AG20443 (cell line): ENCODE data around the gene NAALADL1.

ENCODE experiments used
- DNase-seq: peaks from one replicate; pipeline ENCODE4 v3.0.0; 2012; ENCODE audit warnings: low spot score, mixed read lengths

Gene NAALADL1, protein sequence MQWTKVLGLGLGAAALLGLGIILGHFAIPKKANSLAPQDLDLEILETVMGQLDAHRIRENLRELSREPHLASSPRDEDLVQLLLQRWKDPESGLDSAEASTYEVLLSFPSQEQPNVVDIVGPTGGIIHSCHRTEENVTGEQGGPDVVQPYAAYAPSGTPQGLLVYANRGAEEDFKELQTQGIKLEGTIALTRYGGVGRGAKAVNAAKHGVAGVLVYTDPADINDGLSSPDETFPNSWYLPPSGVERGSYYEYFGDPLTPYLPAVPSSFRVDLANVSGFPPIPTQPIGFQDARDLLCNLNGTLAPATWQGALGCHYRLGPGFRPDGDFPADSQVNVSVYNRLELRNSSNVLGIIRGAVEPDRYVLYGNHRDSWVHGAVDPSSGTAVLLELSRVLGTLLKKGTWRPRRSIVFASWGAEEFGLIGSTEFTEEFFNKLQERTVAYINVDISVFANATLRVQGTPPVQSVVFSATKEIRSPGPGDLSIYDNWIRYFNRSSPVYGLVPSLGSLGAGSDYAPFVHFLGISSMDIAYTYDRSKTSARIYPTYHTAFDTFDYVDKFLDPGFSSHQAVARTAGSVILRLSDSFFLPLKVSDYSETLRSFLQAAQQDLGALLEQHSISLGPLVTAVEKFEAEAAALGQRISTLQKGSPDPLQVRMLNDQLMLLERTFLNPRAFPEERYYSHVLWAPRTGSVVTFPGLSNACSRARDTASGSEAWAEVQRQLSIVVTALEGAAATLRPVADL

DNA sequence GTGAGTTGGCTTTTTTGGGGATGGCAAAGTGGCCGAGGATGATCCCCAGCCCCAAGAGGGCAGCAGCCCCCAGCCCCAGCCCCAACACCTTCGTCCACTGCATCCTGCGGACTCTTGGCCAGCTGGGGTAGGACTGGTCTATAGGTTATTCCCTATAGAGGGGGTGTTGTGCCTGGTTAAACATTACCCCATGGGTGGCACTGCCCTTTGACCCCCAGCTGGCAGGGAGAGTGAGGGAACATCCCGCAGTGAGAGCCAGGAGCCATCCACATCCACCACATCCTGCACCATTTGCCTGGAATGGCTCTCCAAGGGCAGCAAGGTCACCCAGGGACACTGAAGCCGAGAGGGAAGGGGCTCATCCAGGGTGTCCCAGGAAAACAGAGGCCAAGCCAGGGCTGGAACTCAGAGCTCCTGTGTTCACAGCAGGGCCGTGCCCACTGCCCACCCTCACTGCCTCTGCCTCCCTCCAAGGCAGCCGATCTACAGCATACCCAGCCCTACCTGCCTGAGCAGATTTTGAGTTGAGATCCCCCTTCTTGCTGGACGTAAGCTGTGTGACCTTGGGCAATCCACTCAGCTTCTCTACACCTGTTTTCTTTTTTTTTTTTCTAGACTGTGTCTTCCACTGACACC is at the start of gene NAALADL1:
Gene NAALADL1 (minus strand): TSS at position 135 of the 636 bp plus-strand sequence. CDS start 32 bp downstream, at position 103.
- no peak for DNase-seq

DNA sequence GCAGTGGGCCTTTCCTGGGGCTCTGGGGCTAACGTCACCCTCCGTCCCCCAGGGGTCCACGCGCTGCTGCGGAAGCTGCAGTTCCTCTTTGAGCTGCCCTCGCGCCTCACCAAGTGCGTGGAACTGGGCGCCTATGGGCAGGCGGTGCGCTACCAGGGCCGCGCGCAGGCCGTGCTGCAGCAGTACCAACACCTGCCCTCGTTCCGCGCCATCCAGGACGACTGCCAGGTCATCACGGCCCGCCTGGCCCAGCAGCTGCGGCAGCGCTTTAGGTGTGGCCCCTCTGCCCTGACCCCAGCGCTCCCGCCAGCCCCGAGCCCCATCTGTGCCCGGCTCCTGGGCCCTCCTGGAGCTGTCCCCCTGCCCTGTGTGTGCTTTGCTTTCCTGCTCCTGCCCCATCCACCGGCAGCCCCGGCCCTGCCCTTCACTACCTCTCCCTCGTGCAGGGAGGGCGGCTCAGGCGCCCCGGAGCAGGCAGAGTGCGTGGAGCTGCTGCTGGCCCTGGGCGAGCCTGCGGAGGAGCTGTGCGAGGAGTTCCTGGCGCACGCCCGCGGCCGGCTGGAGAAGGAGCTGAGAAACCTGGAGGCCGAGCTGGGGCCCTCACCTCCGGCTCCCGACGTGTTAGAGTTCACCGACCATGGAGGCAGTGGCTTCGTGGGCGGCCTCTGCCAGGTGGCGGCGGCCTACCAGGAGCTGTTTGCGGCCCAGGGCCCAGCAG is 49.6 kb upstream of the NAALADL1 start:
- DNase-seq: no peak

DNA sequence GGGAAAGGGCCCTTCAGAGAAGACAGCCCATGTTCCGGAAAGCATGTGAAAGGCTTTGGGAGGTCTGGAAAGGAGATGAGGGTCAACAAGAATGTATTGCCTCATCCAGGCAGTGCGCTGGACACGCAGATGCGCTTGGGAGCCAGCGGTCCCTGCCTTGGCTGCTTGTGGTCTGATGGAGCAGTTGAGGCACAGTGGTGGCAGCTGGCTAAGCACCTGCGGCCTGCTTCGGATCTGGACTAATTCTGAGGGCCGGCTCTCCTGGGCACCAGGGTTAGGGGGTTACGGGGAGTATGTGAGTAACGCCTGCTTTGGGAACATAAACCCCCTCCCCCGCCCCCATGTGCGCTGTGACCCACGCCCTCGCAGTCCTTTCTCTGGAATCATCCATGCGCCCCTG is 48.7 kb upstream of the NAALADL1 start:
- no peak for DNase-seq

DNA sequence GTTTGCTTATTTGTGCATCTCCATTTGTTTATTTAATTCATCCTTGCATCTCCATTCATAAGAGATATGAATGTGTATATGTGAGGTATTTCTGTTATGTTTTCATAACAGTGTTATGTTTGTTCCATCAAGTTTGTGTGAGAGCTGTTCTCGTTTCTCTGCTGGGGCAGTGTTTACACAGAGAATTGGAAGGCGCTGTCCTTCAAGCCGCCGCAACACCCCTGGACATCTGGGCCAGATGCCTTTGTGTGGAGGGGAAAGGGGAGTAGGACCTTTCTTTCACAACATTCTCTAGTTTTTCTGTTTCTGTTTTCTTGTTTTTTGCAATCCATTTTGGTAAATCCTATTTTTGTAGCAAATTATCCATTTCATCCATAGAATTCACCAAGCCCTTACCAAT is 46.3 kb upstream of the NAALADL1 start:
- no peak for DNase-seq

DNA sequence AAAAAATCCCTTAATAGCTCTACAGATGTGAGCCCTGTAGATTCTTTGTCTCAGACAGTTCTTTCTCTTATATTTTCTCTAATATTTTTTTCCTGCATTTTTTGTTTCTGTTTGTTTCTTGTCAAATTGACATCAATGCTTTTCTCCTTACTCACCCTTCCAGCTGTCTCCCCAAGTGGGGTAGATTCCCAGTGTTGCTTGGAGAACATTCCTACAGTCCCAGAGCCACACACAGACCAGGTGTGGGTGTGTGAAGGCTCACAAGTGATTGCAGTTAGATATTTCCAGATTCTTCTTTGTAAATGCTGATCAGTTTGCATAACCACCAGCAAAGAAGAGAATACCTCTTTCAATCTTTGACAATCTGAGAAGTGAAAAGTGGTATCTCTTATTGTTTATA is 45.1 kb upstream of the NAALADL1 start:
- no peak for DNase-seq

DNA sequence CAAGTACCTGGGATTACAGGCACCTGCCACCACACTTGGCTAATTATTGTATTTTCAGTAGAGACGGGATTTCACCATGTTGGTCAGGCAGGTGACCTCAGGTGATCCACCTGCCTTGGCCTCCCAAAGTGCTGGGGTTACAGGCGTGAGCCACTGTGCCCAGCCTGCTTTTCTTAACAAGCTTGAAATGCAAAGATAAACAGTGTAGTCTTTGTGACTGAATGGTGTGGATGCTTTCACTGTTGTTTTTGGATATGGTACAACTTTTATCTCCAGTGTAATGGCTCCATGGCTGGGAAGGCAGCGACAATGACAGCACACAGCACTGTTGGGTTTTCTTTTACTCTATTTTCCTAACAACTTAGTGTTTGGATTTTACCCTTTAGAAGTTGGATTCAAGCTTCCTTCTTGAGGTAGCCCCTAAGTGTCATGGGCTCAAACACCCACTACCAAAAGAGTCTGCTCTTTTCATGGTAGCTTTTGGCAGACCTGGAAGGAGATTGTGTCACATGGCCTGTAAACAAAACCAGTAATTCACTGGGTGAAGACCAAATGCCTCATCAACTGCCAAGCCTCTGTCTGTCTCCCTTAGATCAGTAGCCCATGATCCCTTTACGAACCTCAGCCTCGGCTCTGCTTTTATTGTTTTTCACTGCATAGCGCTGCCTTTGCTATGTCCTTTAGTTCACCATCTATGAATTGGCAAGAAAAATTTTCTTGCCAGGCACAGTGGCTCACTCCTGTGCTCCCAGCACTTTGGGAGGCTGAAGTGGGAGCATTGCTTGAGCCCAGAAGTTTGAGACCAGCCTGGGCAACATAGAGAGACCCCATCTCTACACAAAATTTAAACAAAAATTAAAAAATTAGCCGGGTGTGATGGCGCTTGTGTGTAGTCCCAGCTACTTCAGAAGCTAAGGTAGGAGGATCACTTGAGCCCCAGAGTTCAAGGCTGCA is 44.1 kb upstream of the NAALADL1 start:
- DNase-seq: no peak

DNA sequence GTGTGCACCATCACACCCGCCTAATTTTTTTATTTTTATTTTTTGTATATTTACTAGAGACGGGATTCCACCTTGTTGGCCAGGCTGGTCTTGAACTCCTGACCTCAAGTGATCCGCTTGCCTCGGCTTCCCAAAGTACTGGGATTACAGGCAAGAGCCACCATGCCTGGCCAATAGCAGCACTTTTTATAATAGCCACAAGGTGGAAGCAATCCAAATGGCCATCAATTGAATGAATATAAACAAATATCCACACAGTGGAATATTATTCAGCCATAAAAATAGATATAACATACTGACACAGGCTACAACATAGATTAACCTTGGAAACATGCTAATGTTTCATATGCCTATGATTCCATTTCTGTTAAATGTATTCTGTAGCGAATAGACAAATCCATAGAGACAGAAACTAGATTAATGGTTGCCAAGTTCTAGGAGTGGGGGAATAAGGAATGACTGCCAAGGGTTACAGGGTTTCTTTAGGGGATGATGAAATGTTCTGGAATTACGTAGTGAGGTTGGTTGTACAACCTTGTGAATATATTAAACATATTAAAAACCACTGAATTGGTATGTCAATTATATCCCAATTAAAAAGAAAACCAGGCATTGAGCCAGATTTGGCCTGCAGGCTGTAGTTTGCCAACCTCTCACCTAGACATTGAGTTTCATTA is 42.5 kb upstream of the NAALADL1 start:
- DNase-seq: no peak

DNA sequence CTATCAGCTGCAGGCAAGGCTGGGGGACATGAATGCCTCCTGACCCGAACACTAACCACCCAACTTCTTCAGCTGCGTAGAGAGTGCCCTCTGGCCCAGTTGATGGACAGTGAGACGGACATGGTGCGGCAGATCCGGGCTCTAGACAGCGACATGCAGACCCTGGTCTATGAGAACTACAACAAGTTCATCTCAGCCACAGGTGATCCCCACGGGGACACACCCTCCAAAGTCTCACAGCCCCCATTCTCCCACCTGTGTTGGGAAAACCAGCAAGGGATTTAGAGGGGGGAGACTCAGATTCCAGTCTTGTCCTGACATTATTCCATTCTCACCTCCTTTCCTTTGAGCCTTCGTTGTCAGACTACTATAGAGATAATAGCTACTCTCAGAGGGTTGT is 38.6 kb upstream of the NAALADL1 start:
- DNase-seq: no peak

DNA sequence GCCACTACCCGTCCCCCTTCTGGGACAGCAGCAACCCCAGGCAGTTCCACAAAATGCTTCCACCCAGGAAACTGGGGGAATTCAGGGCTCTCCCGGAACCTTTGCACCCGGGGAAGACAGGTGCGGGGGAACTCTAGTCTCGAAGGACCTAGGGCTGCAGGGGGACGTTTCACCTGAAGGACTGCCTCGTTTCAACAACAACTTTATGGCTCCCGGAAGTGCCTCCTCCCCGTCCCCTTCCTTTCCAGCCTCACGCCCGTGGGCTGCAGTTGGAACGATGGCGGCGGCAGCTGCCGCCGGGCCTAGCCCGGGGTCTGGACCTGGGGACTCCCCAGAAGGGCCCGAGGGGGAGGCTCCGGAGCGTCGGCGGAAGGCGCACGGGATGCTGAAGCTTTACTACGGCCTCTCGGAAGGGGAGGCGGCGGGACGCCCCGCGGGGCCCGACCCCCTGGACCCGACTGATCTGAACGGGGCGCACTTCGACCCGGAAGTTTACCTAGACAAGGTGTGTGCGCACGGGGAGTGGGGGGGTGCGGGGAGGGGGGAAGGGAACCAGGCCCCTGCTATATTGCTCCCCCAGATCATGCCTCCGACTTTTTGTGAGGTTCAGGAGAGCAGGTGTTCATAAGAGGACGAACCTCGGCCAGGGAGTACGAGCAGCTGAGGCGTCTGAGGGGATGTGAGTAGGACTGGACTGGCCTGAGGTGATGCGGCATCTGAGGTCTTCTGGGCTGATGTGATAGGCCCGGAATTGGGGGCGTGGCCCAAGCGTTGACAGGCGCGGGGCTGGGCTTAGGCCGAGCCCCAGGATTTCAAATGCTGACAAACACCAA is 37.8 kb upstream of the NAALADL1 start, which contains the start of gene VPS51:
Gene VPS51 (plus strand): TSS at position 241 of the 833 bp plus-strand sequence. CDS start 37 bp downstream, at position 278.
- peak; percentile 95 for DNase-seq

DNA sequence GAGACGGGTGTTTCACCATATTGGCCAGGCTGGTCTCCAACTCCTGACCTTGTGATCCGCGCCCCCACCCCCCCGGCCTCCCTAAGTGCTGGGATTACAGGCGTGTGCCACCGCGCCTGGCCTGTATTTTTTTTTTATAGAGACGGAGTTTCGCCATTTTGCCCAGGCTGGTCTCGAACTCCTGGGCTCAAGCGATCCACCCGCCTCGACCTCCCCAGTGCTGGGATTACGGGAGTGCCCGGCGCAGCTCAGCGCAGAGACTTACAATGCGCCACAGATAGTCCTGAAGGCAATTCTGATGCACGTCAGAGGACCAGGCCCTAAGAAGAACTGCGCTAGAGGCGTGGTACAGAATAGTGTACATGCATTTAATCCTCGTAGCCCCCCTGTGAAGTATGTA is 37.1 kb upstream of the NAALADL1 start:
- no peak for DNase-seq

DNA sequence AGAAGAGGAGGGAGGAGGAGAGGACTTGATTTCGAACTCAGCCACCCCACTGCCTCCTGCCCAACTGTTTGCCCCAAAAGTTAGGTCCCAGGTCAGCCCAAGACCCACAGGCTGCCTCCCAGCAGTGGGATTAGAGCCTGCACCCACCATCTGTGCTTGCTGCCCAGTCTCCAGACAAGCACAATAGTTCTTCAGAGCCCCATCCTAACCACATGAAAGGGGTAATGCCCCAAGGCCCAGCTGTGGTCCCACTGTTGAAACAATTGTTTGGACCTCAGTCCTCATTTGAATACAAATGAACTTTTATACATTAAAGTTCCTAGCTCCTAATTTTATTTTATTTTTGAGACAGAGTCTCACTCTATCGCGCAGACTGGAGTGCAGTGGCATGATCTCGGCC is 32.3 kb upstream of the NAALADL1 start:
- DNase-seq: no peak

DNA sequence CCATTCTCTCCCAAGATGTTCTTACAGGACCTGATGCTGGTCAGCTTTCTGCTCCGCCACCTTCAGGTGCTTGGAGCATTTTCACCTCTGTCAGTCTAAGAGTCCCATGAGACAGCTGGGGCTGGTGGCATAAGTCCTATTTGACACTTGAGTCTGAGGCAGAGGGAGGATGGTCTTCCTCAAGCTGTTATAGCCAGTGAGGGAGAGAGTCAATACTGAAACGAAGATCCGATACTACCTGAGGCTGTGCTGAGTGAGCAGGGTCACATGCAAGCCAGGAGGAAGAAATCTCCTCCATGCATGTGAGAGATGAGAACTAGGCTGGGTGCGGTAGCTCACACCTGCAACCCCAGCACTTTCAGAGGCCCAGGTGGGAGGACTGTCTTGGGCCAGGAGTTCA is 31.3 kb upstream of the NAALADL1 start:
- DNase-seq: no peak

DNA sequence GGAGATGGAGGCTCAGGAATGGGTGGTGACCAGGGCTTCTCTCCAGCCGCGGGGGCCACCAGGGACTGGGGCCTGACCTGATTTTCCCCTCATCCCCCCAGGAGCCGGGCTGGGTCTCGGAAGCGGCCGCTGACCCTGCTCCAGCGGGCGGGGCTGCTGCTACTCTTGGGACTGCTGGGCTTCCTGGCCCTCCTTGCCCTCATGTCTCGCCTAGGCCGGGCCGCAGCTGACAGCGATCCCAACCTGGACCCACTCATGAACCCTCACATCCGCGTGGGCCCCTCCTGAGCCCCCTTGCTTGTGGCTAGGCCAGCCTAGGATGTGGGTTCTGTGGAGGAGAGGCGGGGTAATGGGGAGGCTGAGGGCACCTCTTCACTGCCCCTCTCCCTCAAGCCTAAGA is 29.5 kb upstream of the NAALADL1 start:
- DNase-seq: no peak

DNA sequence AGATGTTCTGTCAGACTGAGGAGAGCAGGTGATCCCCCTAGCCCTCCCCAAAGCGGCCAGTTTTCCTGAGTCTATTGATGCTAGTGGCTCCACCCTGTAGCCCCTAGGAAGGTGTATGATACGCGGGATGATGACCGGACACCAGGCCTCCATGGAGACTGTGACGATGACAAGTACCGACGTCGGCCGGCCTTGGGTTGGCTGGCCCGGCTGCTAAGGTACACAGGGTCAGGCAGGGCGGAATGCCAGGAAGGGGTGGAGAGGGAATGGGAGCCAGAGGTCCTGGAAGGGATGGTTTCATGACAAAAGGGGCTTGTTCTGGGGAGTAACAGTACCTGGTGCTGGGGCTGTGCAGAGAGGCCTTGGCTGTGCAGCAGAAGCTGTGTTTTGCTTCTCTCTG is 28.9 kb upstream of the NAALADL1 start:
- DNase-seq: no peak

DNA sequence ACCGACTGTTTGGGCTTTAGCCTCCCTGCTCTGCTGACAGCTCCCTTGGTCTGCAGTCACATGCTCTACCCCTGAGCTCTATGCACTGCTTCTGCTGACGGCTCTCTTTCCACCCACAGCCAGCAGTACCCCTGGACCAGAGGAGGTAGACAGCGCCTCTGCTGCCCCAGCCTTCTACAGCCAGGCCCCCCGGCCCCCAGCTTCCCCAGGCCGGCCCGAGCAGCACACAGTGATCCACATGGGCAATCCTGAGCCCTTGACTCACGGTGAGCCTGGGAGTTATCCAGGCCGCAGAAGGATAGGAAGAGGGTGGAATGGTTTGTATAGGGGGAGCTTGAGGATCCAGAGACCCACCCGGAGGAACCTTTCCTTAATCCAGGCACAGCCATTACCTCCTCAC is 28.5 kb upstream of the NAALADL1 start:
- no peak for DNase-seq

DNA sequence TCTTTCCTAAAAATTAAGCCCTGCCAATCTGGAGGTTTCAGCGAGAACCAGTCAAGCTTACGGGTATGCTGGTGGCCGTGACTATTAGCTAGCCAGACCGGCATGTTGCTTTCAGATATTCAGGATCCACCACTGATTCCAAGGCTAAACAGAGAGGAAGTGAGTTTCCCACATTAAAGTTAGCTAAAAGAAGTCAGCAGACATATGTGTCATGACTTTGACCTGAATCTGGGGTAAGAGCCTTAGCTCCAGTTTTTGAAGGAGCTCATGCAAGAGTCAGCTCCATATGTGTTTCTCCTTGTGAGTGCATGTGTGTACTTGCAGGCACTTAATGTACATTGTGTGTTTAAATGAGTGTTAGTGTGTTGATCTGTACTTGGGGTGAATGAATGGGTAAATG is 27.1 kb upstream of the NAALADL1 start:
- DNase-seq: no peak

DNA sequence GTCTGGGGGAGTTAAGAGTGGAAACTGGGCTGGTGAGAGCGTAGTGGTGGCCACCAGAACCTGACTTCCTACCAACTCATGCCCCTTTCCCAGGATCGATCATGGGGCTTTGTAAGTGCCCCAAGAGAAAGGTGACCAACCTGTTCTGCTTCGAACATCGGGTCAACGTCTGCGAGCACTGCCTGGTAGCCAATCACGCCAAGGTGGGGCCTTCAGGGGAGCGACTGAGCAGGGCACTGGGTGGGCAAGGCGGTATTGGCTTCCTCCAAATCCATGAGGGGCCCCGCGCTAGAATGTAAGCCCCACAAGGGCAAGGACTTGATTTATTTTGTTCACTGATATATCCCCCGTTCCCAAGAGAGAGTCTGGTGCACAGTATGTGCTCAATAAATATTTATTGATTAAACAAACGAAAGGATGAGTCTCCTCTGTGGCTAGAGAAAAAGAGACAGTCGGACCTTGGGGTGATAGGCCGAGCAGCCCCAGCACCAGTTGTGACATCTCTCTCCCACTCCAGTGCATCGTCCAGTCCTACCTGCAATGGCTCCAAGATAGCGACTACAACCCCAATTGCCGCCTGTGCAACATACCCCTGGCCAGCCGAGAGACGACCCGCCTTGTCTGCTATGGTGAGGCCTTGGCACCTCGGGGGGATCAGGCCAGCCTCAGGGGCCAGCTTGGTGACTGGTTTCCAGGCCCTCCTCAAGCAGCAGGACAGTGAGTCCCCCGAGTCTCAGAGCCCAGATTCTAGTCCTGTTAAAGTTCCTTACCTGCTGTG is 26.4 kb upstream of the NAALADL1 start:
- DNase-seq: no peak

DNA sequence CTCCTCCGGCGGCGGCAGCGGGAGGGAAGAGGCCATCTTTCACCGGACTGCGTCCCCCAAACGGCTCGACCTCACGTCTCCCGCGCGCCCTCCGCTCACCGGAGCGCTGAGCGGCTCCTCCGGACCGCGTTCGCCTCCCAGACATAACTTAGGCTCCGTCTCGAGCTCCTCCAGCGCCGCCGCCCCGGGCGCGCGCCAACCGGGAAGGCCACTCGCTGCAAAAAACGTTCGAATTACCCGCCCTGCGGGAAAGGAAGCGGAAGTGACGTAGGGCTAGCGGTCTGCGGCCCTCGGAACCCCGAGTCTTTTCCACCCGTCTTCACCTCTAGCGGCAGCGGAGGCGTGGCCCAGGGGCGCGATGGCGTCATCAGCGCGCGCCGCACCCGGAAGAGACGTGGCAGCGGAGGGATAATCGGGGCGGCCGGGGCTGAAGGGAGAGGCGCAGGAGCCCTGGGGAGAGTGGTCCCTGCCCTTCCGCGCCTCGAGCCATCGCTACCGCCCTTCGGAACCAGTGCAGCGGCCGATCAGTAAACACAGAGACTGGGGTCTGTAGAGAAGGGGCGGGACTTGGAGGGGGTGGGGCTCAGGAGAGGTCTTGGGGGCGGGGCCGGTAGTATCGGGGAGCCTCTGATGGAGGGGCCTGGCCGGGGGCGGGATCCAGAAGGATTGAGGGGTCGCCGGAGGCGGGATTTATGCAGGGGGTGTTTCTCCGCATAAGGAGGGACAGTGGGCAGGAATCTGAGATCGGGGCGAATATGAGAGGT is 25.7 kb upstream of the NAALADL1 start, which contains the start of the genes CDCA5 and ZFPL1:
Gene CDCA5 (minus strand): TSS at position 207 of the 764 bp plus-strand sequence. CDS start 62 bp downstream, at position 145.
Gene ZFPL1 (plus strand): TSS at position 389 of the 764 bp plus-strand sequence. CDS start 477 bp downstream, outside the sequence.
- peak; percentile 100 for DNase-seq
